Tibial artery (tissue), 4 donors: ENCODE results near the gene RAVER2.

Experiments
- DNase-seq, 2 donors: peaks; one replicate each; pipeline ENCODE4 v3.0.0-alpha.2; 2019
- H3K27ac ChIP-seq, 2 donors: fragments of 200-600 bp; sonication (generic) in 1 of 2; 1 replicate in 1 of 2; 2 replicates in 1 of 2; pipeline ENCODE4 v1.5.1; 2018 to 2019; ENCODE audit warnings: mild to moderate bottlenecking in 1 of 2
- H3K27me3 ChIP-seq, 2 donors: fragments of 200-600 bp; sonication (generic) in 1 of 2; one replicate each; pipeline versions ENCODE4 v1.5.1 to v1.6.0; 2016 to 2019
- H3K36me3 ChIP-seq, 3 donors: fragments of 200-600 bp; sonication (generic) in 2 of 3; one replicate each; pipeline ENCODE4 v1.5.1; 2016 to 2019; ENCODE audit warnings: mild to moderate bottlenecking in 2 of 3
- H3K4me1 ChIP-seq, 4 donors: fragments of 200-600 bp; sonication (generic) in 2 of 4; 1 replicate in 3 of 4; 2 replicates in 1 of 4; pipeline ENCODE4 v1.5.1; 2016 to 2019
- H3K4me3 ChIP-seq, 2 donors: fragments of 200-600 bp; sonication (generic) in 1 of 2; 1 replicate in 1 of 2; 2 replicates in 1 of 2; pipeline ENCODE4 v1.5.1; 2018 to 2019; ENCODE audit warnings: mild to moderate bottlenecking in 2 of 2
- H3K9me3 ChIP-seq, 3 donors: fragments of 200-600 bp; sonication (generic) in 1 of 3; one replicate each; pipeline ENCODE4 v1.5.1; 2016 to 2019
- intact Hi-C: fragments of 100-400 bp; cut with DNase I; formaldehyde crosslinking; loops from one replicate; pipeline ENCODE4 v1.15.0; 2023; ENCODE audit warnings: low total_unique reads
- TF ChIP-seq, protein P1 (sequence below), 2 experiments: fragments of 200-600 bp in 1 of 2; fragments of 450-650 bp in 1 of 2; IDR thresholded peaks; one replicate each; pipeline ENCODE4 v1.5.1; 2017 to 2019; ENCODE audit warnings: antibody characterized with exemption in 2 of 2, mild to moderate bottlenecking in 1 of 2, moderate library complexity in 1 of 2

Gene RAVER2

GRCh38 chr1:64703600-64703999 is 41.3 kb upstream of the RAVER2 start:
- Histone ChIP-seq H3K27ac (no peak overlapping the region), H3K27me3 (no peaks in the 10 kb centered on the region), H3K4me3 (no peak overlapping the region), H3K4me1 (peaks cover 0 to 2% (median 0%) of the 10 kb centered on the region in 4 donors), H3K9me3 (no peaks in the 10 kb centered on the region), H3K36me3 (no peaks in the 10 kb centered on the region)
- TF ChIP-seq, protein P1, sequence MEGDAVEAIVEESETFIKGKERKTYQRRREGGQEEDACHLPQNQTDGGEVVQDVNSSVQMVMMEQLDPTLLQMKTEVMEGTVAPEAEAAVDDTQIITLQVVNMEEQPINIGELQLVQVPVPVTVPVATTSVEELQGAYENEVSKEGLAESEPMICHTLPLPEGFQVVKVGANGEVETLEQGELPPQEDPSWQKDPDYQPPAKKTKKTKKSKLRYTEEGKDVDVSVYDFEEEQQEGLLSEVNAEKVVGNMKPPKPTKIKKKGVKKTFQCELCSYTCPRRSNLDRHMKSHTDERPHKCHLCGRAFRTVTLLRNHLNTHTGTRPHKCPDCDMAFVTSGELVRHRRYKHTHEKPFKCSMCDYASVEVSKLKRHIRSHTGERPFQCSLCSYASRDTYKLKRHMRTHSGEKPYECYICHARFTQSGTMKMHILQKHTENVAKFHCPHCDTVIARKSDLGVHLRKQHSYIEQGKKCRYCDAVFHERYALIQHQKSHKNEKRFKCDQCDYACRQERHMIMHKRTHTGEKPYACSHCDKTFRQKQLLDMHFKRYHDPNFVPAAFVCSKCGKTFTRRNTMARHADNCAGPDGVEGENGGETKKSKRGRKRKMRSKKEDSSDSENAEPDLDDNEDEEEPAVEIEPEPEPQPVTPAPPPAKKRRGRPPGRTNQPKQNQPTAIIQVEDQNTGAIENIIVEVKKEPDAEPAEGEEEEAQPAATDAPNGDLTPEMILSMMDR (IDR thresholded peaks at IDR 0.05) = no peak
- no peak for DNase-seq
- intact Hi-C loops = no loop called here

DNA sequence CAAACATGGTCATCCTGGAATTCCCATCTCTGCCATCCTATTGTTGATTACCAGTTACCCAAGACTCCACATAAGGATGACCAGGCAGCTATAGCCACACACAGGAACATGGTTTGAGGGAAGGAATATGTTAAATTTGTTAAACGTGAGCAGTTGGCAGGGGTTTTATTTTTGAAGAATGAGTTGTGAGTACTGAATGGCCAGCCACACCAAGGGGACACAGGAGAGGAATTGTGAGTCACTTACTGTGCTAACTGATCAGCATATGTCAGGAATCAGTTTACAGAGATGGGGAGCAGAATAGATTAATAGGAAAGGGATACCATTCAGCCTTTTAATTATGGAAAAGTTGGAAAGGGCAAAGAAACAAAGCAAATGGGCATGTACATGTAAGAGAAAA is 39.3 kb upstream of the RAVER2 start:
- intact Hi-C loops = no loop called here
- Histone ChIP-seq H3K27me3 (no peaks in the 10 kb centered on the region), H3K36me3 (no peaks in the 10 kb centered on the region), H3K4me3 (no peak overlapping the region), H3K27ac (no peak overlapping the region), H3K9me3 (no peaks in the 10 kb centered on the region), H3K4me1 (peaks cover 0 to 2% (median 0%) of the 10 kb centered on the region in 4 donors)
- TF ChIP-seq, protein P1 (IDR thresholded peaks at IDR 0.05) = no peak
- no peak for DNase-seq

DNA sequence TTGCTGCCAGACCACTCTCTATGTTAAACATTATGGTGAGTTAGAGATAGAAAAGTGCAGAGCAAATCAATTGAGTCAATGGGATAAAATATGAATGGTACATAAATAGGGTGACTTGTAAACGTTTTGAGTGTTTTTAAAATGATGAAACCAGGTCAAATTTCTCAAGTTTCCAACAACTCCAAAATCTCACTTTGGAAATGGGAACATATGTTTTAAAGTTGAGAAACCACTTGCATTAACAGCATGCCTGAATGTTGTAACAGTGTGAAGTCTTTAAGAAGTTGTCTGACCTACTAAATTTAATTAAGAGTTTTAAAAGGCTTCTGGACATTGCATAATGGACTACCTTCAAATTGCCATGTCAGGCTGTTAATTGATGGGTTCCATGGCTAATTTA is 33.6 kb upstream of the RAVER2 start:
- intact Hi-C loops = no loop called here

DNA sequence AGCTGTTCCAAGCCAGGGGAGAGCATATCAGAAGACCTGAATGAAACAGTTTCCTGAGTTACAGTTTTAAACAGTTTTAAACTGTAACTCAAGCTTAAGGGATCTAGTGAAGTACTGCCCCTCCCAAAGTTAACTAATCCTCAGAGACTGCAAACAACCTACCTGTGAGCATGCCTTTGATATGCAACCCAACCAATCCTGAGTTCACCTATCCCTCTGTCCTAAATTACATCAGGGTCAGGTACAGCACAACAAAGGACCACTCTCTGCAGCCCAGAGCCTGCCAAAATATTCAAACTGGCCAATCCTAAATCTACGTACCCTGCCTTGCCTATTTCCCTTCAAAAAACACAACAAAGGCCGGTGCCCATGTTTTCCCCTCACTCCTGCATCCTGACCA is 32.8 kb upstream of the RAVER2 start:
- Histone ChIP-seq H3K36me3 (no peaks in the 10 kb centered on the region), H3K4me1 (no peaks in the 10 kb centered on the region), H3K27me3 (no peaks in the 10 kb centered on the region), H3K27ac (no peak overlapping the region), H3K4me3 (no peak overlapping the region), H3K9me3 (no peaks in the 10 kb centered on the region)
- intact Hi-C loops = no loop called here
- TF ChIP-seq, protein P1 (IDR thresholded peaks at IDR 0.05) = no peak
- no peak for DNase-seq

More for the DNA sequence above, 33.6 kb upstream of the RAVER2 start:
- Histone ChIP-seq H3K36me3 (no peaks in the 10 kb centered on the region), H3K9me3 (no peaks in the 10 kb centered on the region), H3K27me3 (no peaks in the 10 kb centered on the region), H3K27ac (no peak overlapping the region), H3K4me1 (no peaks in the 10 kb centered on the region), H3K4me3 (no peak overlapping the region)
- no peak for DNase-seq
- TF ChIP-seq, protein P1 (IDR thresholded peaks at IDR 0.05) = no peak

DNA sequence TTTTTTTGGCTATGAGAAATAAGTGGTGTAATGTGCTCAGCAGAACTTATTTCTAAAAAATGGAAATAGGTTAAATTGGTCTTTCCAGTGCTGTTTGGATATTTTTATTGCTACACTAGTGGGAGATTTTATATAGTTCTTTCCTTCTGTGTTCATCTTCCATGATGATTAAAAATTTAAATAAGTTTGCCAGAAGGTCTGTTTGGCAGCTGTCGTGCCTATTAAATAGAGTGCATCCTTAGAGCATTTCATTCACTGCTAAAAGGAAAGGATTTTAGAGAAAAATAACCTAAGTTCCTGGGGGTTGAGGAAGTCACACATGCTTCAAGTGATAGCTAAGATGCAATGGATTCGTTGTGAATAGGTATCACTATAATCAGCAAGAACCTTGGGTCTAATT is 29.7 kb upstream of the RAVER2 start:
- H3K9me3 ChIP-seq = no peaks in the 10 kb centered on the region

More for the DNA sequence above, 29.7 kb upstream of the RAVER2 start:
- no peaks in the 10 kb centered on the region for H3K4me1 ChIP-seq
- intact Hi-C loops = no loop called here
- no peaks in the 10 kb centered on the region for H3K36me3 ChIP-seq
- no peaks in the 10 kb centered on the region for H3K27me3 ChIP-seq
- DNase-seq = no peak
- H3K4me3 ChIP-seq = no peak overlapping the region
- TF ChIP-seq, protein P1 (IDR thresholded peaks at IDR 0.05) = no peak
- H3K27ac ChIP-seq = no peak overlapping the region
